Measurements from ENCODE around the gene VDR.
"Not testable (repeated sequence)": the region's sequence is repeated elsewhere in the genome, so short reads cannot be mapped to it uniquely, and the experiment has no call there.

VDR gene

DNA sequence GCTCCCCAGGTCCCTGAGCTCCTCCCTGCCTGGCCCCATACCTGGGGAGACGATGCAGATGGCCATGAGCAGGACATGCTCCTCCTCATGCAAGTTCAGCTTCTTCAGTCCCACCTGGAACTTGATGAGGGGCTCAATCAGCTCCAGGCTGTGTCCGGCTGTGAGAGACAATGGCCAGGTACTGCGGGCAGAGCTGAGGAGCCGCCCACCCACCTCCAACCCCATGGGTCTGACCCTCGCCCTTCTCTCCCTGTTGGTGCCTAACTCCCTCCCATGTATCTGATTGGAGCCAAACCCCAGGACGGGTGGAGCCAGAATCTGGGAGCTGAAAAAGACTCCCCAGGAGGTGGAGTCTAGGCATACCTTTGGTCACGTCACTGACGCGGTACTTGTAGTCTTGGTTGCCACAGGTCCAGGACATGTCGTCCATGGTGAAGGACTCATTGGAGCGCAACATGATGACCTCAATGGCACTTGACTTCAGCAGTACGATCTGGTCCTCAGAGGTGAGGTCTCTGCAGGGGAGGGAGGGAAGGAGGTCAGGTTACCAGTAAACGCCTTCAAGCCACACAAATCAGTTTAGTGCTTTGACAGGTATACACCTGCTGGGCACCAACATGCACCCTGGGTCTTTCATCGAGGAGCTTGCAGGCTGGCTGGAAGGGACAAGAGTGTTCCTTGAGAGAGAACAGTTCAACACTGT lies 58.3 kb downstream of the VDR start:
- DNase-seq (ENCODE audit: low read depth), result no peak

DNA sequence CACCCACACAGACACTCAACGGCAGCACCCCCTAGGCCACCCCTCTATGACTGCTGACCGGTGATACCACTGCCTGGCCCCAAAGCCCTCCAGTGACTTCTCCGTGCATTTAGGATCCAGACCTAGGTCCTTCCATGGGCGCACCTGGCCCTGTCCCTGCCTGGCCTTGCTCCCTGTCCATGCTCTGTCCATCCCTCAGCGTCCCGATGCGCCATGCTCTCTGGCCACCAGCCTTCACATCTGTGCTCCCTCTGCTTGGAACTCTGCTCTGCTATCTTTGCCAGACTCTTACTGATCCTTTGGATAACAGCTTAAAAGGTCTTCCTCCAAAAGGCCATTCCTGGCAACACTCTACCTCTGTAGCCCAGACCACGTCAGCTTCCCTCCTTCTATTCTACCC lies 59.7 kb downstream of the VDR start:
- DNase-seq (ENCODE audit: low read depth), result no peak

- DNase-seq (ENCODE audit: low read depth), result no peak
Measured at GRCh38 chr12:47844264-47845019, 60.4 kb downstream of the VDR start.

- DNase-seq (ENCODE audit: low read depth), result no peak
Measured at GRCh38 chr12:47843226-47843980, 61.4 kb downstream of the VDR start.

GRCh38 chr12:47842543-47842942 lies 62.3 kb downstream of the VDR start:
- not testable (repeated sequence) for DNase-seq (ENCODE audit: low read depth)

DNA sequence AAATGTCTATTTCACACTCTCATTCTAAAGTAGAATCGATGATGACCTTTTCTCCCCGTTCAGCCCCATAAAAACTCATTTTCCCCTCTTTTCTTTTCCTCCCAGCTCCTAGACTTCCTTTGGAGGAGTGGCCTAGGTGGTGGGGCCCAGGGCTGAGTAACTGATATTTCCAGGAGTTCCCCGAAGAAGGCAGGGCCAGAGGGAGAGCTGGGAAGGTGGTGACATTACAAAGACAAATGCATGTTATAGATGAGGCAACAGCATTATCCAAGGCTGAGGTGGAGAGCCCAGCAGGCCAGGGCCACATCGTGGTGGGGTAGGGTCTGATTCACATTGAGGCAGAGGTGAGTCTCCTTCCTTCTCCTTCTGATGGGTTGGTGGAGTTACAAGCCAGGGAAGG lies 62.9 kb downstream of the VDR start:
- DNase-seq (ENCODE audit: low read depth), result no peak

- DNase-seq (ENCODE audit: low read depth), result no peak
Measured at GRCh38 chr12:47841501-47841900, 63.3 kb downstream of the VDR start.

DNA sequence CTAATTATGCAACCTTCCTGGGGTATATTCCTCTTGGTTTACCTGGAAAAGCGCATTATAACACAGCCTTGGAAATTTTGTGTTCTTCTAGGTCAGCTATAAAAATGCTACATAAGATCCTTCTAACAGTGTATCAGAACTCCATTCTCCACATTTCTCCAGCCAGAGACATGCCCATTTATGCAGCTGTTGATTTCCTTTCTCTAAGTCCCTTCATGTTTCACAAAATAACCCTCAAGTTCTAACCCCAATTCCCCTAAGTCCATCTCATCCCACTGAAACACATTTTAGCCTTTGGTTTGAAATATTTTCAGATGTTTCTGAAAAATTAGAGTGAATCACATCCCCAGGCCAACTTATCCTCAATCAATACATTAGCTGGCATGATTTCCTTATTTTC lies 64.2 kb downstream of the VDR start:
- no peak for DNase-seq (ENCODE audit: low read depth)

GRCh38 chr12:47839214-47839876 lies 65.4 kb downstream of the VDR start:
- DNase-seq (ENCODE audit: low read depth), result no peak

DNA sequence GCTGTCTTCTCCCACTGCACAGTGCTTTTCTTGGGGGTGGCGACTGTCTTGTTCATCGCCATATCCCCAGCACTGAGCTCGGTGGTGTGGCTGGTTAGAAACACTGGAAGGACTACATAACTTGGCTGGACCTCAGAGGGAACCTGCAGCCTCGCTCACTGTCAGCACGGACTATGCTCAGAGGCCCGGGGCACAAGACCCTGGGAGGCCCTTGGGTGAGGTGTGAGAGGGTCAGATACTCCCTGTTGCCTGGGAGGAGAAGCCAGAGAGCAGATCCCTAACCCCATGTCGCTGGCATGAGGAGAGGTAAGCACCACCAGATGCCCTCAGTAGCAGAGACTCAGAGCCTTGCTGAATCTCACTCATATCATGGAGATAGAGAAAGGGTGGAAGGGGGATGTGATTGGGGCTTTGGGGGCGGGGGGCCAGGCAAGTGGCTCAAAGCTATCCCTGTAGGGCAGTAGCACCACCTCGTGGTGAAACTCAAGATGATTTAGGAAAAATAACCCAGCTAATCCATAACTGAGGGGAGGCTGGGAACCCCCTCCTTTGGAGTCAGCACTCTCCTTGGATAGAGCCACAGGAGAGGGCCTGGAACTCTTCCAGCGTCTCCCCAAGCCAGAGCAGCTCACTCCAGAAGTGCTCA lies 66.4 kb downstream of the VDR start:
- DNase-seq (ENCODE audit: low read depth), result no peak

- no peak for DNase-seq (ENCODE audit: low read depth)
Measured at GRCh38 chr12:47837190-47838171, 67.3 kb downstream of the VDR start.

GRCh38 chr12:47835831-47836155 lies 69.0 kb downstream of the VDR start:
- DNase-seq (ENCODE audit: low read depth), result no peak

- no peak for DNase-seq (ENCODE audit: low read depth)
Measured at GRCh38 chr12:47835006-47835830, 69.6 kb downstream of the VDR start.

DNA sequence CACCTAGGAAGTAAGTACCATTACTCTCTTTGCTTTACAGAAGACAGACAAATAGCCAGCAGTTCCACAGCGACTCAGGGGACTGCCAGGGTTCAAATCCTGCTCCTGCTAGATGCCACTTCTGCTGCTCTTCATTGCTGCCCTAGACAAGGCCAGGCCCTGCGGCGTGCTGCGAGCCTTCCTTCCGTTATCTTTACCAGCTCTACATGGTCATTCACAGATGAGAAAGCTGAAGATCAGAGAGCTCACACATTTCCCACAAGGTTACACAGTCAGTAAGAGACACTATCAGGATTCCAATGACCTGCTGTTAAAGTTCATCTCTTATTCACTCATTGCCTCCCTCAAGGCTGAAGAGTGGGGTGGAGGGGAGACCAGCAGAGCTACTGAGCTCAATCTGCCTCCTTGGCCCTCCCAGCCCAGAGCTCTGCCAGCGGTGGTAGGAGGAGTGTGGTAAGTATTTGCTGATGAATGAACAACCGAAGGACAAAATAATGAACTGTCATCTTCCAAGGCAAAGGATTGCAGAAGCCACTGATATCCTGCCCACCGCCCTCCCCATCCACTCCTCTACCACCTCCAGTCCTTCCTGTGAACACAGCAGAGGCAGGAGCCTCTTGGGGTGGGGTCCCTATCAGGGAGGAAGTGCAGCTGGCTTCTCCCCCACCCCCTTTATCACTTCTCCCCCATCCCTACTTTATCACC lies 70.4 kb downstream of the VDR start:
- DNase-seq (ENCODE audit: low read depth), result no peak

GRCh38 chr12:47833591-47834012 lies 71.2 kb downstream of the VDR start:
- DNase-seq (ENCODE audit: low read depth), result no peak

DNA sequence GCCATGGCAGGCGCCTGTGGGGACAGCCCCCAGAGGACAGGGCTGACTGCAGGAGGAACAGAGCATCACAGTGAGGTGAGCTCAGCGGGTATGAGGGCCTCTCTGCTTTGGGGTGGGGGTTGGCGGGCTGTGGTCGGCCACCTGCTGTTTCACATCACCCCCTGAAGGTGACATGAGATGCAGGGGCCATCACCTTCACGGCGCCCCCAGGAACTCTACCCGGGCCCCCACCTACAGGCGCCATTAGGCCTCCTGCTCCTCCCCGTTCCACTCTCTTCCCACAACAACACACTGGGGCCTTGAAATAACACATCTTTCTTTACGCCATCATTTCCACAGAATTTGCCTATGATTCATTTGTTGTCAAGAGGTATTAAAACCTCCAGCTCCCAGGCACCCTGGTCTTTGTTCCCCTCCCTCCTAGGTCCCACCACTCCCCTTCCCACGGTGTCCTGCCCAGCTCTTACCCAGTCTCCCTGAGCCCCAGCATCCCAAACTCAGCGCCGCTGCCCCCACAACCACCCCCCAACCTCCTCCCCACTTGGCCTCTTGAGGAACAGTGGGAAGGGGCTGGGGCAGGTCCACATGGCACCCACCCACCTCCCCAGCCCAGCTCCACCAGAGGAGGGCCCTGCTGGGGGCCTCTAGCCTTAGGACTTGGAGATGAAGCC lies 72.4 kb downstream of the VDR start:
- DNase-seq (ENCODE audit: low read depth), result peak; percentile 74

DNA sequence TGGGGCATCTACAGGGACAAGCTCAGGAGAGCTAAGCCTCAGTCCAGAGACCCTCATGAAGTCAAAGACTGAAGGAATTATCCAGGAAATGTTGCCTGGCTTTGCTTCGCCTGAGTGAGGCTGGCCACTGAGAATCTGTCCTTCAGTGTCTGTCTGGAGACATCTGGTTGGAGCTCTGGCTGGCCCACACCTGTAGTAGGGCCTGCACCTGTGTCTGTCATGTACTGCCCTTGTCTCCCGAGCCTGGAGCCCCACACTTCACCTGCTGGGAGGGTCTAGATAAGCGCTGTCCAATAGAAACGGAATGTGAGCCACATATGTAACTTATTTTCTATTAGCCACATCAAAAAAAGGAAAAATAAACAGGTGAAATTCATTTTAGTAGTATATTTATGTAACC lies 75.2 kb downstream of the VDR start:
- no peak for DNase-seq (ENCODE audit: low read depth)

- DNase-seq (ENCODE audit: low read depth), result no peak
Measured at GRCh38 chr12:47828976-47829482, 75.8 kb downstream of the VDR start.

Data from activated T-cell treated with anti-CD3 and anti-CD28 coated beads for 24 hours (primary cell).